Skeletal muscle tissue (tissue), 4 donors: Measurements from ENCODE around the gene TBCE. TPM values are rescaled to one million over a fixed set of nuclear protein-coding genes. Genes with fewer than 3 reads are reported as not detected.

Experiments
- H3K27ac ChIP-seq: one replicate; pipeline ENCODE4 v1.7.0; 2013; ENCODE audit warnings: mild to moderate bottlenecking, low read depth, low read length, inconsistent platforms
- H3K27me3 ChIP-seq, 3 donors: one replicate each; pipeline ENCODE4 v1.7.0; 2013; ENCODE audit warnings: low read length in 3 of 3; ENCODE audit not compliant: control insufficient read depth in 3 of 3, insufficient read depth in 3 of 3
- H3K36me3 ChIP-seq, 3 donors: one replicate each; pipeline ENCODE4 v1.7.0; 2013; ENCODE audit warnings: low read length in 3 of 3; ENCODE audit not compliant: control insufficient read depth in 3 of 3, insufficient read depth in 3 of 3
- H3K4me1 ChIP-seq, 3 donors: one replicate each; pipeline ENCODE4 v1.7.0; 2013; ENCODE audit warnings: low read length in 3 of 3, mild to moderate bottlenecking in 3 of 3; ENCODE audit not compliant: control insufficient read depth in 3 of 3, insufficient read depth in 3 of 3
- H3K4me3 ChIP-seq, 3 donors: one replicate each; pipeline ENCODE4 v1.7.0; 2013; ENCODE audit warnings: low read length in 3 of 3
- H3K9ac ChIP-seq, 3 donors: one replicate each; pipeline ENCODE4 v1.7.0; 2013; ENCODE audit warnings: low read length in 3 of 3, mild to moderate bottlenecking in 3 of 3, moderate library complexity in 2 of 3, low read depth in 1 of 3
- H3K9me3 ChIP-seq, 3 donors: one replicate each; pipeline ENCODE4 v1.7.0; 2013; ENCODE audit warnings: low read length in 3 of 3; ENCODE audit not compliant: control insufficient read depth in 3 of 3
- total RNA-seq: library from RNA; depleted of rRNA; stranded (reverse); fragments of >200 nt; gene quantifications from one replicate; pipeline ENCODE4 v1.2.3, GENCODE V29; 2014
- donor health status: Osteomylitis.

The TBCE gene
- total RNA-seq, 1 donor from 2014 or later = 32.9 TPM

DNA sequence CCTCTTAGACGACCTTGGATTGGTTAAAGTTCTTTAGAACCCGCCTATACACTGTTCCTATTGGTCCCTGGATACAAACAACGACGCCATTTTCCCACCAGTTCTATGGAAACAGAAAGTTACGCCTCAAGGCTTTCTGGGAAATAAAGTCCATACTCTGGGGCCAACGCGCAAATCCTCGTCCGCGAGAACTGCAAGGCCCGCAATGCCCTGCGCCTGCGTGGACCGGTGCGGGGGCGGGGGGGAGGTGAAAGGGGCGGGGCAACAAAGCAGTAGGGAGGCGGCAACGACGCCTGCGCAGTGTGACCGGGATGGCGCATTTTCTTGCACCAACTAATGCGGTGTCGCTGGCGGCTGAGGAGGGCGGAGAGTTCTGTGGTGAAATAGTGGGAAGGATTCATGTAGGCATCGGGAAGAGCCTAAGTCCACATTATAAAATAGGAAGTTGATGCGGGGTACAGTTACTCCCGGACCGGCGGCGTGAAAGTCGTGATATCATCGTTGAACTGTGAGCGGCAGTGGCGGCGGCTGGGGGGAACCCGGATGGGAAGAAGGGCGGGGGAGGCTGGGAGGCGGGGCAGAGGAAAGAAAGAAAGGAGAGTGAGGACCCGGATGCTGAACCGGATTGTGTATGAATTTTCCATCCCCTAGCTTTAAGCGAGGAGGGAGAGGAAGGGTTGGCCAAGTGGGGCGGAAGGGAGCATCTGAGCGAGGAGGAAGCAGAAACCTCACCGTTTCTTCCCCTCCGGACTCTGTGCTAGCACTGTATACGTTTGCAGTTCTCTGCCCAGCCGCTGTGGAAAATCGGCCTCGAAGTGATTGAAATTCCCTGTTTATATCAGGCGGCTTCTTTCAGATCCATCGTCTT, 38.7 kb upstream of the TBCE start, which contains the start of gene GGPS1:
TSS of gene GGPS1 (plus strand) at position 300 of the 868 bp plus-strand sequence. CDS start 6,695 bp downstream, outside the sequence.
- no peaks in the 10 kb centered on the region for H3K36me3 ChIP-seq
- H3K9ac ChIP-seq = peak within 1 kb of the TSS; percentile 89 to 97 (median 91)
- peak within 1 kb of the TSS; percentile 96 for H3K27ac ChIP-seq
- peaks cover 17 to 44% (median 34%) of the 10 kb centered on the region in 3 donors for H3K4me1 ChIP-seq
- H3K27me3 ChIP-seq = no peaks in the 10 kb centered on the region
- no peaks in the 10 kb centered on the region for H3K9me3 ChIP-seq
- peak within 1 kb of the TSS; percentile 90 to 93 (median 90) for H3K4me3 ChIP-seq

DNA sequence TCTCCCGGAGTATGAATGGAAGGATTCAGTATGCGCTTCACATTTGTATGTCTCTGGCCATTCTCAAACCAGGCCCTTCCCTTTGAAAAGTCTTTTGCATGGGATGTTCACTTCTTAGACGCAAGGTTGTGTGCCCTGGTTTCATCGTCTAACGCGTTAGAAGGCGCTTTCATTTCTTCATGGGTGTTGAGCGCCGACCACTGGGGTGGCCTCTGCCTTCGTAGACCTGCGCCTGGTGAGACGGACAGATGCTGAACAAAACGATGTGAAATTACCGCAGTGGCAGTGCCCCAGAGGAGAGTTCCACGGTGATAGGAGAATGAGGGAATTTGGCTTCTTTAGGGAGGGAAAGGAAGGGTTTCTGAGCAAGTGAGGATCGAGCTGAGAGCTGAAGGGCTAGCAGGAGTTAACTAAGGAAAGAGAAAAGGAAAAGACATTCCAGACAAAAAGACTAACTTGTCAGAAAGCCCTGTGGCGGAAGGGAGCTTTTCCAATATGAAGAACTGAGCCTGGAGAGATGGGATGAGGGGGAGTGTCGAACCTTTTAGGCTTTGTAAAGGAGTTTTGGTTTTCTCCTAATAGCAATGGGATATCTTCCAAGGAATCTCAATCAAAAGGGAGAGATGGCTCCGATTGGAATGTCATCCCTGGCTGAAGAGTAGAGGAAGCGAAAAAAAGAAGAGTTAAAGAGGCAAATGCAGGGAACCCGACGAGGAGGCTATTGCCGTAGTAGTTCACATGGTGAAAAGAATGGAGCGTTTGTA, 37.9 kb upstream of the TBCE start:
- H3K27me3 ChIP-seq = no peaks in the 10 kb centered on the region

DNA sequence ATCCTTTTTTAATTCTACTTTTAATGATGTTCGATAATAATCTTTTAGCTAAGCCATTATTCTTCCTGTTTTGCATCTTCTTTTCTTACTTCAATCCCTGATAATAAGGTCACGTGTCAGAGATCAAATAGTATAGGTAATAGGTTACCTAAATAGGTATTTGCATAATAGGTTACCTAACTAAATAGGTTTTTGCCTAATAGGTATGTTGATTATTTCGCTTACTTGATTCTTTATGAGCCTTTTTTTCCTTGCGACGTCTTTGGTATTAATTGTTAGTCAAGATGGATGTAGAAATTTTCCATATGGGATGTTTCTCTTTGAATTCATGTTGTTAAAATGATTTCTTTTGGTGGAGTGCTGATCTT, 36.3 kb upstream of the TBCE start:
- Histone ChIP-seq H3K27ac (no peak overlapping the region), H3K4me1 (peaks cover 17 to 28% (median 22%) of the 10 kb centered on the region in 3 donors), H3K4me3 (no peak overlapping the region), H3K36me3 (peaks cover 0 to 7% (median 2%) of the 10 kb centered on the region in 3 donors), H3K9ac (no peak overlapping the region), H3K9me3 (no peaks in the 10 kb centered on the region), H3K27me3 (no peaks in the 10 kb centered on the region)

More for the DNA sequence above, 37.9 kb upstream of the TBCE start:
- Histone ChIP-seq H3K9me3 (no peaks in the 10 kb centered on the region), H3K9ac (peak overlapping the region; percentile 88 to 94 (median 91)), H3K36me3 (no peaks in the 10 kb centered on the region), H3K4me1 (peaks cover 17 to 40% (median 34%) of the 10 kb centered on the region in 3 donors), H3K4me3 (peak overlapping the region; percentile 87 to 93 (median 90)), H3K27ac (peak overlapping the region; percentile 92)

DNA sequence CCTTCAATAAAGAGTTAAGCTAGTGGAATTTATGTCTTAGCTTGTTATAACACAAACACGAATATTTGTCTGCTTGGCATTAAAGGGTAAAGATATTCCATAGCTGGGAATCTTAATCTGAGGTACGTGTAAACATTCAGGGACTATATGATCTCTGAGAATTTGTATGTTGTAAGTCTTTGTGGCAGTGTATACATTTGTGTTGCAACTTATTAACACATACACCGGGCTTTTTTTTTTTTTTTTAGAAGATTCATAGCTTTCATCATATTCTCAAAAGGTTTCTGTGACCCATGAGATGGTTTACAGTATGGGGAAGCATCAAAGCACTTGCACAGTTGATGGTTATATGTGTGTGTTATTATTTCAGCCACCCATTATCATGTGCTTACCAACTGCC, 35.8 kb upstream of the TBCE start:
- no peaks in the 10 kb centered on the region for H3K27me3 ChIP-seq
- no peaks in the 10 kb centered on the region for H3K9me3 ChIP-seq
- no peak overlapping the region for H3K4me3 ChIP-seq
- H3K4me1 ChIP-seq = peaks cover 17 to 23% (median 21%) of the 10 kb centered on the region in 3 donors
- peak overlapping the region in 1 of 3 donors; percentile 36 for H3K9ac ChIP-seq
- peaks cover 0 to 9% (median 2%) of the 10 kb centered on the region in 3 donors for H3K36me3 ChIP-seq
- H3K27ac ChIP-seq = no peak overlapping the region

DNA sequence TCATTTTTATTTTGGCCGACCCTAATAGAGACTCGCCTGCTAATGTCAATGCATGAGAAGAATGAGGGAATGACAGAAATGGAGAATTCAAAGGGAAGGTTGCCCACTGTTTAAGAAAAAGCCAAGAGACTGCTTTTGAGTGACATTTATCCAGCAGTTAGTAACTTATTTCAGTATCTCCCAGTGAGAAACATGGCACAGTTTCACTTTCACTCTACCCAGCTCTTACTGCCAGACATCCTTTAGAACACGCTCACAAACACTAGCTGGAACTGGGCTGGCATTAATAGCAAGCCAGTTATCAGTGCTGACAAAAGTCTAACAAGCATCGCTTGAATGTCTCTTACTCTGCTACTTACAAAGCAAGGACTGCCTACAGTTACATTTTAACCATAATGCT, 30.3 kb upstream of the TBCE start:
- Histone ChIP-seq H3K9ac (no peak overlapping the region), H3K27me3 (no peaks in the 10 kb centered on the region), H3K9me3 (no peaks in the 10 kb centered on the region), H3K36me3 (peaks cover 2 to 21% (median 16%) of the 10 kb centered on the region in 3 donors), H3K27ac (no peak overlapping the region), H3K4me1 (peaks cover 0 to 2% (median 2%) of the 10 kb centered on the region in 3 donors), H3K4me3 (no peak overlapping the region)

DNA sequence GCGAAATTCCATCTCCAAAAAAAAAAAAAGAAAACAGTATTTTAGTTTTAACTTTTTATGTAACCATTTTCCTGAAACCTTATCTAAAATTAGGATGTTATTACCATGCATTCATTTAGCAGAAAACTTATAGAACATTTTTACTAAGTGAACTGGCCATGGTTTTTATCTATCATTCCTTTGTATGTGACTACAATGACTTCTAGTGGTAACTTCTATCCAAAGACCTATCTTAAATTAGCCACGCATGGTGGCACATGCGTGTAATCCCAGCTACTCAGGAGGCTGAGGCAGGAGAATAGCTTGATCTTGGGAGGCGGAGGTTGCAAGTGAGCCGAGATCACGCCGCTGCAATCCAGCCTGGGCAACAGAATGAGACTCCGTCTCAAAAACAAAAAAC, 27.5 kb upstream of the TBCE start:
- no peak overlapping the region for H3K9ac ChIP-seq
- H3K36me3 ChIP-seq = peaks cover 7 to 34% (median 28%) of the 10 kb centered on the region in 3 donors
- H3K27me3 ChIP-seq = no peaks in the 10 kb centered on the region

DNA sequence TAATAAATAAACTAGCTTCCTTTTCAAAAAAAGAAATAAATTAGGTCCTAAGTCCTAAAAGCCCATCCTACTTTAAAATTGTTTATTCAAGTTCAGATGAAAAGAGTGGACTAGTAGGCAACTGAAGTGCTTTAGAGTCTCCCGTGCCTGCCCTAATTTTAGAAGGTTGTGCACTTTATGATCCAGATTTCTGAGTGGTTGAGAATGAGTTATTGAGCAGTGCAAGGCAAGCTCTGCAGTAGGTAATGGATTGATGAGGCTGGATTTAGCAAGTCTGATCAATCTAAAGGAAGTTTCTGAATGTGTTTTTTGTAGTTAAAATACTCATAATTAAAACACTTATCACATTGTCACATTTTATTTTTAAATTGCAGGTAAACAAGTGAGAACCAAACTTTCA, 25.9 kb upstream of the TBCE start:
- no peaks in the 10 kb centered on the region for H3K9me3 ChIP-seq
- H3K4me3 ChIP-seq = no peak overlapping the region
- no peak overlapping the region for H3K9ac ChIP-seq
- H3K27ac ChIP-seq = no peak overlapping the region
- no peaks in the 10 kb centered on the region for H3K4me1 ChIP-seq
- peaks cover 7 to 27% (median 26%) of the 10 kb centered on the region in 3 donors for H3K36me3 ChIP-seq
- no peaks in the 10 kb centered on the region for H3K27me3 ChIP-seq

More for the DNA sequence above, 27.5 kb upstream of the TBCE start:
- H3K27ac ChIP-seq = no peak overlapping the region
- H3K4me1 ChIP-seq = no peaks in the 10 kb centered on the region
- no peak overlapping the region for H3K4me3 ChIP-seq
- no peaks in the 10 kb centered on the region for H3K9me3 ChIP-seq

DNA sequence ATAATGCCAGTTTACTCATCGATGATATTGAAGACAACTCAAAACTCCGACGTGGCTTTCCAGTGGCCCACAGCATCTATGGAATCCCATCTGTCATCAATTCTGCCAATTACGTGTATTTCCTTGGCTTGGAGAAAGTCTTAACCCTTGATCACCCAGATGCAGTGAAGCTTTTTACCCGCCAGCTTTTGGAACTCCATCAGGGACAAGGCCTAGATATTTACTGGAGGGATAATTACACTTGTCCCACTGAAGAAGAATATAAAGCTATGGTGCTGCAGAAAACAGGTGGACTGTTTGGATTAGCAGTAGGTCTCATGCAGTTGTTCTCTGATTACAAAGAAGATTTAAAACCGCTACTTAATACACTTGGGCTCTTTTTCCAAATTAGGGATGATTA, 25.2 kb upstream of the TBCE start:
- H3K4me3 ChIP-seq = no peak overlapping the region
- no peaks in the 10 kb centered on the region for H3K9me3 ChIP-seq
- no peaks in the 10 kb centered on the region for H3K4me1 ChIP-seq
- peaks cover 7 to 22% (median 22%) of the 10 kb centered on the region in 3 donors for H3K36me3 ChIP-seq
- H3K27me3 ChIP-seq = no peaks in the 10 kb centered on the region
- no peak overlapping the region for H3K9ac ChIP-seq
- H3K27ac ChIP-seq = no peak overlapping the region

DNA sequence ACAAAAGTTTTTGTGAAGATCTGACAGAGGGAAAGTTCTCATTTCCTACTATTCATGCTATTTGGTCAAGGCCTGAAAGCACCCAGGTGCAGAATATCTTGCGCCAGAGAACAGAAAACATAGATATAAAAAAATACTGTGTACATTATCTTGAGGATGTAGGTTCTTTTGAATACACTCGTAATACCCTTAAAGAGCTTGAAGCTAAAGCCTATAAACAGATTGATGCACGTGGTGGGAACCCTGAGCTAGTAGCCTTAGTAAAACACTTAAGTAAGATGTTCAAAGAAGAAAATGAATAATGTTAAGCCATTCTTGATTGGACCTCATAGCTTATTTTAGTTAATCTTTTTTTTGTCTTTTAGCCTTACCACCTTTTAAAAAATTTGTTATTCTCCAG, 24.8 kb upstream of the TBCE start:
- H3K4me1 ChIP-seq = no peaks in the 10 kb centered on the region
- no peak overlapping the region for H3K4me3 ChIP-seq
- no peak overlapping the region for H3K27ac ChIP-seq
- no peaks in the 10 kb centered on the region for H3K9me3 ChIP-seq
- peaks cover 7 to 20% (median 18%) of the 10 kb centered on the region in 3 donors for H3K36me3 ChIP-seq
- H3K27me3 ChIP-seq = no peaks in the 10 kb centered on the region
- H3K9ac ChIP-seq = no peak overlapping the region
